Fibroblast of lung (primary cell): Measurements from ENCODE around the gene BPTF.

Experiments used
- CTCF ChIP-seq, 2 donors: IDR thresholded peaks in 1 of 2; conservative IDR thresholded peaks in 1 of 2; 1 replicate in 1 of 2; 2 replicates in 1 of 2; pipeline ENCODE4 v1.5.1; 2011 to 2012; ENCODE audit warnings: low read length in 2 of 2, control low read depth in 1 of 2, inconsistent platforms in 1 of 2, low read depth in 1 of 2, mild to moderate bottlenecking in 1 of 2
- EZH2 ChIP-seq: IDR thresholded peaks from 2 replicates; pipeline ENCODE4 v1.5.1; 2012; ENCODE audit warnings: low read length, control low read depth, mild to moderate bottlenecking; ENCODE audit errors: missing control alignments

GRCh38 chr17:67983383-67983688 lies 158.0 kb downstream of the BPTF start:
- TF ChIP-seq EZH2 (no peak), CTCF (conservative IDR thresholded peaks at IDR 0.05 in 1 of 2, IDR thresholded peaks at IDR 0.05 in 1 of 2; ENCODE audit: low read depth in 1 of 2, low read length in 2 of 2) (no peak)
